HCT116 (cell line): ENCODE measurements around the gene MTHFD1L. TPM values are rescaled to one million over a fixed set of nuclear protein-coding genes. Genes with fewer than 3 reads are reported as not detected.

Experiments used
- ATAC-seq: fragments of 200-7000 bp; cut with Tn5 transposase; 2 replicates; pipeline ENCODE4 v1.9.1; 2020; ENCODE audit warnings: mild to moderate bottlenecking, moderate library complexity
- BruUV-seq: library from RNA; stranded (reverse); fragments of 400-500 nt; replicated peaks from 2 replicates; lab custom pipeline; 2021; lab: Mats Ljungman, UMichigan
- CTCF ChIA-PET: fragments of 300-600 bp; sonication (Branson Sonifier 250); formaldehyde crosslinking; loops from one replicate; lab custom pipeline; 2021; ENCODE audit warnings: antibody characterized with exemption; lab: Charles Lee
- POLR2A ChIA-PET: fragments of 300-600, 350-600 bp; sonication (Branson Sonifier 250); formaldehyde crosslinking; loops from one replicate; lab custom pipeline; 2021; ENCODE audit warnings: antibody characterized with exemption; lab: Charles Lee
- RAD21 ChIA-PET, 2 experiments: fragments of 300-600 bp; sonication (Branson Sonifier 250); formaldehyde crosslinking; loops; one replicate each; lab custom pipeline; 2023; ENCODE audit warnings: low total read pairs in 2 of 2; ENCODE audit not compliant: uncharacterized antibody in 2 of 2, unreplicated experiment in 2 of 2, low non-redundant PET in 1 of 2; lab: Charles Lee
- DNase-seq: peaks from one replicate; pipeline ENCODE4 v3.0.0-alpha.2; 2010; ENCODE audit warnings: low read depth, low spot score
- H2AFZ ChIP-seq: fragments of 200-600 bp; shearing (Covaris generic), sonication (generic); 2 replicates; pipeline ENCODE4 v1.6.1; 2017; ENCODE audit warnings: low read depth, mixed run types, mixed read lengths, antibody characterized with exemption, low read length; ENCODE audit not compliant: poor library complexity, severe bottlenecking
- H3K27ac ChIP-seq: 2 replicates; pipeline ENCODE4 v1.5.1; 2012; ENCODE audit warnings: low read depth, low read length
- H3K27me3 ChIP-seq: fragments of 200-600 bp; sonication (generic); 2 replicates; pipeline ENCODE4 v1.6.1; 2016; ENCODE audit warnings: mixed run types, low read length, mixed read lengths; ENCODE audit not compliant: insufficient read depth
- H3K36me3 ChIP-seq, 2 experiments: fragments of 200-500 bp in 1 of 2; fragments of 200-600 bp in 1 of 2; sonication (Bioruptor generic) in 1 of 2; sonication (generic) in 1 of 2; 2 replicates each; pipeline versions ENCODE4 v1.5.1 to v1.6.1; 2014 to 2016; ENCODE audit warnings: low read length in 2 of 2, inconsistent platforms in 1 of 2, mixed read lengths in 1 of 2, mixed run types in 1 of 2; ENCODE audit not compliant: insufficient read depth in 2 of 2, control insufficient read depth in 1 of 2
- H3K4me1 ChIP-seq, 2 experiments: fragments of 200-600 bp in 1 of 2; sonication (generic) in 1 of 2; 2 replicates each; pipeline versions ENCODE4 v1.5.1 to v1.6.1; 2012 to 2017; ENCODE audit warnings: low read length in 2 of 2, inconsistent platforms in 1 of 2, mild to moderate bottlenecking in 1 of 2, mixed read lengths in 1 of 2, mixed run types in 1 of 2, moderate library complexity in 1 of 2; ENCODE audit not compliant: insufficient read depth in 2 of 2, control insufficient read depth in 1 of 2
- H3K4me2 ChIP-seq: fragments of 200-600 bp; sonication (generic); 2 replicates; pipeline ENCODE4 v1.6.1; 2017; ENCODE audit warnings: mixed run types, low read length, mixed read lengths
- H3K4me3 ChIP-seq, 2 experiments: fragments of 200-600 bp in 1 of 2; sonication (generic) in 1 of 2; replicated peaks in 1 of 2; 2 replicates each; pipeline ENCODE4 v1.5.1; 2011 to 2016; ENCODE audit warnings: low read length in 2 of 2, control low read depth in 1 of 2, low read depth in 1 of 2, mild to moderate bottlenecking in 1 of 2, mixed read lengths in 1 of 2, mixed run types in 1 of 2
- H3K79me2 ChIP-seq: fragments of 200-600 bp; sonication (generic); 2 replicates; pipeline ENCODE4 v1.6.1; 2017; ENCODE audit warnings: mild to moderate bottlenecking, mixed run types, low read length, moderate library complexity, mixed read lengths; ENCODE audit not compliant: insufficient read depth
- H3K9ac ChIP-seq: fragments of 200-600 bp; sonication (generic); 2 replicates; pipeline ENCODE4 v1.6.1; 2016; ENCODE audit warnings: low read length, mixed read lengths
- H3K9me2 ChIP-seq: fragments of 200-600 bp; sonication (generic), shearing (Covaris generic); 2 replicates; pipeline ENCODE4 v1.6.1; 2017; ENCODE audit warnings: mixed run types, mild to moderate bottlenecking, moderate library complexity; ENCODE audit not compliant: insufficient read depth
- H3K9me3 ChIP-seq, 2 experiments: fragments of 200-500 bp in 1 of 2; fragments of 200-600 bp in 1 of 2; sonication (Bioruptor generic) in 1 of 2; sonication (generic) in 1 of 2; 2 replicates each; pipeline ENCODE4 v1.6.1; 2014 to 2017; ENCODE audit warnings: low read length in 2 of 2, mixed read lengths in 2 of 2, inconsistent platforms in 1 of 2, low read depth in 1 of 2, mild to moderate bottlenecking in 1 of 2, mixed run types in 1 of 2, moderate library complexity in 1 of 2; ENCODE audit not compliant: control insufficient read depth in 1 of 2, insufficient read depth in 1 of 2
- H4K20me1 ChIP-seq: fragments of 200-600 bp; sonication (generic), shearing (Covaris generic); 2 replicates; pipeline ENCODE4 v1.6.1; 2017; ENCODE audit warnings: mixed run types, mild to moderate bottlenecking, moderate library complexity; ENCODE audit not compliant: insufficient read depth
- CBX3 ChIP-seq: IDR thresholded peaks from 2 replicates; pipeline ENCODE4 v1.6.1; 2012; ENCODE audit warnings: low read depth
- CEBPB ChIP-seq: IDR thresholded peaks from 2 replicates; pipeline ENCODE4 v1.6.1; 2012; ENCODE audit warnings: low read depth
- EGR1 ChIP-seq: IDR thresholded peaks from 2 replicates; pipeline ENCODE4 v1.6.1; 2012; ENCODE audit warnings: low read depth
- ELF1 ChIP-seq: IDR thresholded peaks from 2 replicates; pipeline ENCODE4 v1.6.1; 2012; ENCODE audit warnings: low read depth, borderline replicate concordance
- EZH2 ChIP-seq: fragments of 200-600 bp; sonication (generic); IDR thresholded peaks from 2 replicates; pipeline ENCODE4 v1.6.1; 2017; ENCODE audit warnings: antibody characterized with exemption, mixed run types
- EZH2phosphoT487 ChIP-seq: fragments of 200-600 bp; IDR thresholded peaks from 2 replicates; pipeline ENCODE4 v1.6.1; 2018; ENCODE audit warnings: antibody characterized with exemption, borderline replicate concordance
- FOSL1 ChIP-seq: IDR thresholded peaks from 2 replicates; pipeline ENCODE4 v1.6.1; 2012; ENCODE audit warnings: low read depth
- POLR2A ChIP-seq: IDR thresholded peaks from 2 replicates; pipeline ENCODE4 v1.7.0; 2011; ENCODE audit warnings: borderline replicate concordance; ENCODE audit not compliant: insufficient read depth, insufficient read length; ENCODE audit errors: extremely low read depth
- POLR2AphosphoS5 ChIP-seq: IDR thresholded peaks from 2 replicates; pipeline ENCODE4 v1.6.1; 2011; ENCODE audit warnings: mild to moderate bottlenecking, low read depth, low read length, moderate library complexity
- RAD21 ChIP-seq: IDR thresholded peaks from 2 replicates; pipeline ENCODE4 v1.6.1; 2012; ENCODE audit warnings: low read depth, mild to moderate bottlenecking
- SIN3A ChIP-seq: IDR thresholded peaks from 2 replicates; pipeline ENCODE4 v1.6.1; 2012; ENCODE audit warnings: low read depth
- SP1 ChIP-seq: IDR thresholded peaks from 2 replicates; pipeline ENCODE4 v1.6.1; 2012; ENCODE audit warnings: low read depth
- SRF ChIP-seq: IDR thresholded peaks from 2 replicates; pipeline ENCODE4 v1.6.1; 2012; ENCODE audit warnings: low read depth
- TCF7L2 ChIP-seq: IDR thresholded peaks from 2 replicates; pipeline ENCODE4 v1.7.0; 2011; ENCODE audit warnings: borderline replicate concordance, inconsistent platforms; ENCODE audit not compliant: insufficient read depth, insufficient read length; ENCODE audit errors: extremely low read depth
- YY1 ChIP-seq: IDR thresholded peaks from 2 replicates; pipeline ENCODE4 v1.6.1; 2011; ENCODE audit warnings: low read length, low read depth, moderate library complexity, mild to moderate bottlenecking; ENCODE audit not compliant: insufficient replicate concordance; ENCODE audit errors: extremely low read depth
- intact Hi-C: fragments of 100-400 bp; cut with micrococcal nuclease; formaldehyde crosslinking; loops from 2 replicates; pipeline ENCODE4 v1.10.0; 2022
- total RNA-seq: library from RNA; stranded (reverse); gene quantifications from one replicate; pipeline ENCODE4 v1.2.1, GENCODE V29; 2021; ENCODE audit not compliant: unreplicated experiment
- TF ChIP-seq, protein P1 (sequence below), 3 experiments: fragments of 200-600 bp in 1 of 3; sonication (generic) in 1 of 3; IDR thresholded peaks in 2 of 3; conservative IDR thresholded peaks in 1 of 3; 2 replicates each; pipeline ENCODE4 v1.5.1; 2012 to 2017; ENCODE audit warnings: low read depth in 2 of 3, low read length in 2 of 3, antibody characterized with exemption in 1 of 3, borderline replicate concordance in 1 of 3, control low read depth in 1 of 3, mild to moderate bottlenecking in 1 of 3, mixed read lengths in 1 of 3, mixed run types in 1 of 3, moderate library complexity in 1 of 3; ENCODE audit not compliant: insufficient read depth in 1 of 3
- TF ChIP-seq, protein P2 (sequence below): IDR thresholded peaks from 2 replicates; pipeline ENCODE4 v1.6.1; 2012

MTHFD1L gene
- total RNA-seq, 1 experiment from 2014 or later: 127 TPM

DNA sequence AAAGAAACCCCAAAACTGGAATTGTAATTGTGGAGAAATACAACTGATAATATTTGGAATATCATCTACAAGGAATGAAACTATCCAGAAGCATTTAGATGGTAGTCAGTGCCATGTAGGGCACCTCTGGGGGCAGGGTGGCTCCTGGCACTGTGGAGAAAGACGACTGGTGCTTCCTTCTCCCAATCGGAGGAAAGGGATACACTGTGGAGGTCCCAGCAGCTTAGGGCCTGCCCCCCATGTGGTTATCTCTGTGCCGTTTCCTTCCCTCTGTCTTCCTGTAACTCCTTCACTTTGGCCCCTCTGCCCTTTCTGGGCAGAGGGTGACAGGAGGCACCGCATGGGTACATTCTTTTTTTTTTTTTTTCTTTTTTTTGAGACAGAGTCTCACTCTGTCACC lies 178.4 kb downstream of the MTHFD1L start:
- Histone ChIP-seq H3K9me3 (peaks cover 0 to 6% of the 10 kb centered on the region in 2 experiments; a peak in 1 of 4 replicates), H3K4me2 (peak overlapping the region; percentile 81), H3K27ac (peak overlapping the region; percentile 91), H3K27me3 (no peaks in the 10 kb centered on the region)
- intact Hi-C loops: no loop called here
- CTCF ChIA-PET: no interaction called here
- POLR2A ChIA-PET: interaction anchor here (0.6 to 3.4 kb wide), 4 partner anchors 10 to 281 kb away, joined by 3 to 32 read pairs (median 13); no protein-coding TSS in a partner anchor
- BruUV-seq: no TSS peak
- TF ChIP-seq POLR2AphosphoS5: 0 out of 2 replicates have a peak, but pooled peaks have one; percentile 21
- no peak for TF ChIP-seq EZH2phosphoT487
- TF ChIP-seq, all 23 proteins: peak for 1
- peaks cover 57 to 90% of the 10 kb centered on the region in 2 experiments for H3K4me1 ChIP-seq
- DNase-seq (no peak), ATAC-seq (no peak)
- no peak overlapping the region for H2AFZ ChIP-seq
- H3K9me2 ChIP-seq: no peaks in the 10 kb centered on the region
- peaks cover 62% of the 10 kb centered on the region for H3K79me2 ChIP-seq
- RAD21 ChIA-PET: no interaction called here
- H3K36me3 ChIP-seq: peaks cover 0 to 28% of the 10 kb centered on the region in 2 experiments; a peak in 1 of 4 replicates
- H3K4me3 ChIP-seq: no peak overlapping the region
- peak overlapping the region; percentile 78 for H3K9ac ChIP-seq
- H4K20me1 ChIP-seq: no peaks in the 10 kb centered on the region

DNA sequence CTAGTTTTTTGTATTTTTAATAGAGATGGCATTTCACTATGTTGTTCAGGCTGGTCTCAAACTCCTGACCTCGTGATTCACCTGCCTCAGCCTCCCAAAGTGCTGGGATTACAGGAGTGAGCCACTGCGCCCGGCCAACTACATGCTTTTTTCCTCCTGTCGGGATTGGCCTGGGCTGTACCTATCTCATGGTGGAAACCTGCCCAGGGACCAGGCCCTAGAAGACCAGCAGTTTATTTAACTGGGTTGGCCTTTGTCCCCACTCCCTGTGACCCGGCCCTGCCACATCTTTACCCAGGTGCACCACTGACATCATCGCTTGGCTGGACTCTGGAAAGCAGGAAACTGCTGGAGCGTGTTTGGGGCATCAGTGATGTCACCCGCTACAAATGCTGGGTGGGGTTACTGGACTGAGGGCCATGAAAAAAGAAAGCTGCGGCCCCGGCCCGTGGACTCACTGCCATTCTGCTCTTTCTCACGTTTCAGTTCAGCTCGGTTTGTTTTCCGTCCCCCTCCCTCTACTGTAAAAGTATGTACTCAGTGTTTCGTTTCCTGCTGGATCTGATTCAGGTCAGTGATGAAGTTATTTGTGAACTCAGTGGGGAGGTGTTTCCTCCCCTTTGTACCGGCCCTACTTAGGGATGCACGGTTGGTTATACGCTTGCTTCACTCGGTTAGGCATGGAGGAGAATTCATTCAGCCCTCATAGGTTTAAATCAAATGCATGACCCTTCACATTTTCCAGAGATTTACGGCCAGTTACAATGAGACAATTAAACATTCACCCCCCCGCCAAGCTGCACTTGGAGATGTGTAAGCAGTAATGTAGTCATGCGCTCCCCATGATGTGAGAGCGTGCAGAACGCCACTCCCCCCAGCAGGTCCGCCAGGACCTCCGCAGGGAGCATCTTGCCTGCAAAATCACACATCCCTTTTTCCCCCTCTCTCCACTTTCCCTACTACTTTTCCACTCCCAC lies 179.3 kb downstream of the MTHFD1L start:
- peak overlapping the region; percentile 37 to 38 for H3K4me3 ChIP-seq
- TSS peak; percentile 85 for BruUV-seq
- no peaks in the 10 kb centered on the region for H3K27me3 ChIP-seq
- no peaks in the 10 kb centered on the region for H3K9me2 ChIP-seq
- peaks cover 0 to 29% of the 10 kb centered on the region in 2 experiments; a peak in 1 of 4 replicates for H3K36me3 ChIP-seq
- intact Hi-C loops: no loop called here
- H3K79me2 ChIP-seq: peaks cover 55% of the 10 kb centered on the region
- peak; percentile 82 for DNase-seq
- no peak overlapping the region for H2AFZ ChIP-seq
- no peaks in the 10 kb centered on the region for H4K20me1 ChIP-seq
- peaks cover 0 to 6% of the 10 kb centered on the region in 2 experiments; a peak in 1 of 4 replicates for H3K9me3 ChIP-seq
- peak overlapping the region; percentile 91 for H3K27ac ChIP-seq
- POLR2A ChIA-PET: interaction anchor here (0.6 to 3.4 kb wide), 11 partner anchors 9 to 280 kb away, joined by 3 to 32 read pairs (median 5); no protein-coding TSS in a partner anchor
- H3K4me1 ChIP-seq: peaks cover 58 to 86% of the 10 kb centered on the region in 2 experiments
- H3K9ac ChIP-seq: peak overlapping the region; percentile 78
- TF ChIP-seq, protein P1, sequence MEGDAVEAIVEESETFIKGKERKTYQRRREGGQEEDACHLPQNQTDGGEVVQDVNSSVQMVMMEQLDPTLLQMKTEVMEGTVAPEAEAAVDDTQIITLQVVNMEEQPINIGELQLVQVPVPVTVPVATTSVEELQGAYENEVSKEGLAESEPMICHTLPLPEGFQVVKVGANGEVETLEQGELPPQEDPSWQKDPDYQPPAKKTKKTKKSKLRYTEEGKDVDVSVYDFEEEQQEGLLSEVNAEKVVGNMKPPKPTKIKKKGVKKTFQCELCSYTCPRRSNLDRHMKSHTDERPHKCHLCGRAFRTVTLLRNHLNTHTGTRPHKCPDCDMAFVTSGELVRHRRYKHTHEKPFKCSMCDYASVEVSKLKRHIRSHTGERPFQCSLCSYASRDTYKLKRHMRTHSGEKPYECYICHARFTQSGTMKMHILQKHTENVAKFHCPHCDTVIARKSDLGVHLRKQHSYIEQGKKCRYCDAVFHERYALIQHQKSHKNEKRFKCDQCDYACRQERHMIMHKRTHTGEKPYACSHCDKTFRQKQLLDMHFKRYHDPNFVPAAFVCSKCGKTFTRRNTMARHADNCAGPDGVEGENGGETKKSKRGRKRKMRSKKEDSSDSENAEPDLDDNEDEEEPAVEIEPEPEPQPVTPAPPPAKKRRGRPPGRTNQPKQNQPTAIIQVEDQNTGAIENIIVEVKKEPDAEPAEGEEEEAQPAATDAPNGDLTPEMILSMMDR (IDR thresholded peaks at IDR 0.05 in 2 of 3, conservative IDR thresholded peaks at IDR 0.05 in 1 of 3; ENCODE audit: borderline replicate concordance in 1 of 3, insufficient read depth in 1 of 3, low read depth in 2 of 3, low read length in 2 of 3): no peak
- no peak for TF ChIP-seq EZH2
- TF ChIP-seq FOSL1: no peak
- TF ChIP-seq SIN3A: no peak
- no peak for TF ChIP-seq POLR2A
- peak; percentile 74 for TF ChIP-seq POLR2AphosphoS5
- no peak for TF ChIP-seq SP1
- no peak for TF ChIP-seq CBX3
- TF ChIP-seq ELF1: no peak
- no peak for TF ChIP-seq RAD21
- no peak for TF ChIP-seq EZH2phosphoT487
- no peak for TF ChIP-seq YY1
- TF ChIP-seq TCF7L2: peak; percentile 53
- no peak for TF ChIP-seq CEBPB
- TF ChIP-seq, protein P2, sequence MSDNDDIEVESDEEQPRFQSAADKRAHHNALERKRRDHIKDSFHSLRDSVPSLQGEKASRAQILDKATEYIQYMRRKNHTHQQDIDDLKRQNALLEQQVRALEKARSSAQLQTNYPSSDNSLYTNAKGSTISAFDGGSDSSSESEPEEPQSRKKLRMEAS: no peak
- TF ChIP-seq EGR1: no peak
- TF ChIP-seq SRF: no peak
- TF ChIP-seq, all 23 proteins: peak for 2
- CTCF ChIA-PET: no interaction called here
- RAD21 ChIA-PET: no interaction called here
- ATAC-seq: peak; percentile 49
- H3K4me2 ChIP-seq: peak overlapping the region; percentile 81
